Kidney epithelial cell (primary cell): ENCODE data around the gene SLC16A1. TPM values are rescaled to one million over a fixed set of nuclear protein-coding genes. Genes with fewer than 3 reads are reported as not detected.

ENCODE experiments used
- DNase-seq: peaks from one replicate; pipeline ENCODE4 v3.0.0-alpha.2; 2010; ENCODE audit warnings: low read depth
- H3K27me3 ChIP-seq: 2 replicates; pipeline ENCODE4 v1.6.0; 2011; ENCODE audit warnings: low read length; ENCODE audit not compliant: control insufficient read depth, insufficient read depth
- H3K36me3 ChIP-seq: 2 replicates; pipeline ENCODE4 v1.5.1; 2011; ENCODE audit warnings: low read length; ENCODE audit not compliant: control insufficient read depth, insufficient read depth
- H3K4me3 ChIP-seq: 2 replicates; pipeline ENCODE4 v1.5.1; 2011; ENCODE audit warnings: low read depth, mild to moderate bottlenecking, control low read depth, low read length
- total RNA-seq: library from RNA; depleted of rRNA; stranded (reverse); fragments of >200 nt; gene quantifications from 2 replicates; pipeline ENCODE4 v1.2.3, GENCODE V29; 2015
- TF ChIP-seq, protein P1 (sequence below): IDR thresholded peaks from 2 replicates; pipeline ENCODE4 v1.5.1; 2011; ENCODE audit warnings: mild to moderate bottlenecking, moderate library complexity, low read length, control low read depth, inconsistent platforms; ENCODE audit not compliant: insufficient read depth, poor library complexity, severe bottlenecking

Gene SLC16A1
- total RNA-seq, 1 donor from 2014 or later: 93.6 TPM

DNA sequence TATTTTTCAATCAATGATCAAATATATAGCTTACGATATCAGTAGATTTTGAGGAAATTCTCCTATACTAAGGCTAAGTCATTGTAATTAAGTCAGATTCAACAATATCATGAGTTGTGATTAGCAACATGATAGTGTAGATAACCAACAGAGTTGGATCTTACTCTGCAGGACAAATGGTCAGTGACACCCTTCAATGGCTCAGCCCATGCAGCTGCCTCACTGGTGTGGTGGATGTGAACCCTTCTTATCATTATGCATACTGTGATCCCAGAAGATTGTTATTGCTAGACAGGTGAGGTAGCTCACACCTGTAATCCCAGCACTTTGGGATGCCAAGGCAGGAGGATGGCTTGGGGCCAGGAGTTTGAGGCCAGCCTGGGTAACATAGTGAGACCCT lies 5.6 kb downstream of the SLC16A1 start:
- Histone ChIP-seq H3K27me3 (no peaks in the 10 kb centered on the region), H3K36me3 (no peaks in the 10 kb centered on the region), H3K4me3 (no peak overlapping the region)
- no peak for DNase-seq
- TF ChIP-seq, protein P1, sequence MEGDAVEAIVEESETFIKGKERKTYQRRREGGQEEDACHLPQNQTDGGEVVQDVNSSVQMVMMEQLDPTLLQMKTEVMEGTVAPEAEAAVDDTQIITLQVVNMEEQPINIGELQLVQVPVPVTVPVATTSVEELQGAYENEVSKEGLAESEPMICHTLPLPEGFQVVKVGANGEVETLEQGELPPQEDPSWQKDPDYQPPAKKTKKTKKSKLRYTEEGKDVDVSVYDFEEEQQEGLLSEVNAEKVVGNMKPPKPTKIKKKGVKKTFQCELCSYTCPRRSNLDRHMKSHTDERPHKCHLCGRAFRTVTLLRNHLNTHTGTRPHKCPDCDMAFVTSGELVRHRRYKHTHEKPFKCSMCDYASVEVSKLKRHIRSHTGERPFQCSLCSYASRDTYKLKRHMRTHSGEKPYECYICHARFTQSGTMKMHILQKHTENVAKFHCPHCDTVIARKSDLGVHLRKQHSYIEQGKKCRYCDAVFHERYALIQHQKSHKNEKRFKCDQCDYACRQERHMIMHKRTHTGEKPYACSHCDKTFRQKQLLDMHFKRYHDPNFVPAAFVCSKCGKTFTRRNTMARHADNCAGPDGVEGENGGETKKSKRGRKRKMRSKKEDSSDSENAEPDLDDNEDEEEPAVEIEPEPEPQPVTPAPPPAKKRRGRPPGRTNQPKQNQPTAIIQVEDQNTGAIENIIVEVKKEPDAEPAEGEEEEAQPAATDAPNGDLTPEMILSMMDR: no peak

GRCh38 chr1:112946683-112947082 lies 9.3 kb downstream of the SLC16A1 start:
- Histone ChIP-seq H3K36me3 (no peaks in the 10 kb centered on the region), H3K4me3 (no peak overlapping the region), H3K27me3 (no peaks in the 10 kb centered on the region)
- TF ChIP-seq, protein P1: no peak
- no peak for DNase-seq

- TF ChIP-seq, protein P1: no peak
- Histone ChIP-seq H3K4me3 (no peak overlapping the region), H3K36me3 (no peaks in the 10 kb centered on the region), H3K27me3 (no peaks in the 10 kb centered on the region)
- DNase-seq: no peak
Observed at GRCh38 chr1:112939810-112940209, 16.2 kb downstream of the SLC16A1 start.

DNA sequence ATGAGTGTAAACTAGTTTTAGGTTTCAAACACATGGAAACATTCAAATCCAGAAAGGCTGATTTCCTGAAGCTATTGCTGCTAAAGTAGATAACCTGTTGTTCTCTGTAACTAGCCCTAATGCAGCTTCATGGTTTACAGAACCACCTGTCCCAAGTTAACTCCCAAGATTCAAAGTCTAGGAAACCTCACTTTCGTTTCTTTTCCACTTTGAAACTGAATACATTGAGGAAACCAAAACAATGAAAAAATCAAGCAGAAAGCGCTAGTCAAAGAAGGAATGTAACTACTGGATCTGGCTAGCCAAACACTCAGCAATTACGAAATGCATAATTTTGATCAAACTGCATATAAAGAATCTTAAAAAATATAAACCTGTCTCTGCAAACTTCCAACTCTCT lies 17.8 kb downstream of the SLC16A1 start:
- TF ChIP-seq, protein P1: no peak
- no peak for DNase-seq
- Histone ChIP-seq H3K4me3 (no peak overlapping the region), H3K27me3 (no peaks in the 10 kb centered on the region), H3K36me3 (no peaks in the 10 kb centered on the region)

DNA sequence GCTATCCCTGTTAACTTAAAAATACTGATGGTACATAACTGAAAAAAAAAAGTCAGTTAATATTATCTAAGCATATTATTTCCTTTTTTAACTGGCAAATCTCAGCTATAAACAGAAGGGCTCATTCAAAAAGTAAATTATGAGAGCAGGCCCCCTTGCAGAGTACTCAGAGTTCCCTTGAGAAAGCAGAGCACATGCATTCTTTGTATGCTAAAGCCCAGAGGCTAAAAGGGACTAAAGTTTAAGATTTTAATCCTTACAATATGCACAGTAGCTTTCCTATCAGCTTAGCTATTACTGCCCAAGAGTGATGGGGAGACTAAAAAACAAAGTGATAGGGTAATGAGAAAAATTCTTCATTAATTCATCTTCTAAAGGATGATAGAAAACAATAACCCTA lies 18.5 kb downstream of the SLC16A1 start:
- TF ChIP-seq, protein P1: no peak
- Histone ChIP-seq H3K4me3 (no peak overlapping the region), H3K36me3 (no peaks in the 10 kb centered on the region), H3K27me3 (no peaks in the 10 kb centered on the region)
- DNase-seq: no peak

DNA sequence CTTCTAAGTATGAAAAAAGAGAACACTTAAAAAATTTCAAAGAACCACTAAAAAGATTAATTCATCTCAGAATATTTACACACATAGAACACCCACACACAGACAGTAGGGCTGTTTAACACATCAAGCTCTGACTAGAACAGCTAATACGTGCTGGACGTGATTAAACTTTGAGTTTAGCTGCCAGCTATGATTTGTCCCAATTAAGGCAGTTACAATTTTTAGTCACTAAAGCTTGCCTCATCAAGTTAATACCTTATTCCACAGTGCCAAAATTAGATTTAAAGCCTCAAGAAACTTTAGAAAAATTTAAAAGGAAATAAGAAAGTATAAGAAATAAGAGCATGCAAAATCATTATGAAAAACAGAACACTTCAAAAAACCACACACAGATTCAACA lies 18.9 kb downstream of the SLC16A1 start:
- no peak overlapping the region for H3K4me3 ChIP-seq
- H3K27me3 ChIP-seq: no peaks in the 10 kb centered on the region
- no peak for DNase-seq

More for the DNA sequence above, 18.9 kb downstream of the SLC16A1 start:
- TF ChIP-seq, protein P1: no peak
- H3K36me3 ChIP-seq: no peaks in the 10 kb centered on the region
